ENCODE results near the gene AUTS2.

Gene AUTS2

DNA sequence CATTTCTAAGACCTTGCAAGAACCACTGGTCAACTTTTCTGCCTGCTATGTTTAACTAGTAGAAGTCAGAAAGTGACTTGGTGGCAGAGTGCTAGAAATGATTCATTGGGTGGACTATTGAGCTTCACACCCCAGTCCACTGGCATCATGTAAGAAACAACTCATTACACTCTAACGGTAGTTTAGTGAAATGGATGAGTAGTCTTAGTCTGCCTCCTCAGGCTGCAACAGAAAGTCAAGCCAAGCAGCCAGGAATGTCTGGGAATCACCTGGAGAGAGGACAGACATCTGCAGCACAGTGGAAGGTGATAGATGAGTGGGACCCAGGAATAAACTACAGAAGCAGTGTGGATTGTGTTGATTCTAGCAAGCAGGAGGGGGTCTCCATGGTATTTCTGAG lies 125.4 kb downstream of the AUTS2 start:
- DNase-seq (ENCODE audit: low spot score): no peak

DNA sequence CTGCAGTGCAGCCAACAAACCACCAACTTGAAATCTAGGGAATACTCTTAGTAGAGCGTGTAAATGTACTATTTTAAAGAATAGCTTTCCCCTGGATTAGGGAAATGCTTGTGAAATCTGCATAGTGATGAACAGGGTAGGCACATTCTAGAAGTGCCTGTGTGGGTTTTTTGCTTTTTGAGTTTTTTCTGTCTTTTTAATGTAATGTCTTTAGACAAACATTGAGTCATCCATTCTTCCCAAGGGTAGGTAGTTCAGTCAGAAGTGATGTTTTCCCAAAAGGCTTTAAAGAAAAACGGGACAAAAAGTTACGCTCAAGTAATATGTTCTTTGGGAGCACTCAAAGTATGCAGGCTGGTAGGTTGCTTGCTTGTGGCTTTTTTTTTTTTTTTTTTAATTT lies 130.0 kb downstream of the AUTS2 start:
- DNase-seq (ENCODE audit: low spot score): no peak

DNA sequence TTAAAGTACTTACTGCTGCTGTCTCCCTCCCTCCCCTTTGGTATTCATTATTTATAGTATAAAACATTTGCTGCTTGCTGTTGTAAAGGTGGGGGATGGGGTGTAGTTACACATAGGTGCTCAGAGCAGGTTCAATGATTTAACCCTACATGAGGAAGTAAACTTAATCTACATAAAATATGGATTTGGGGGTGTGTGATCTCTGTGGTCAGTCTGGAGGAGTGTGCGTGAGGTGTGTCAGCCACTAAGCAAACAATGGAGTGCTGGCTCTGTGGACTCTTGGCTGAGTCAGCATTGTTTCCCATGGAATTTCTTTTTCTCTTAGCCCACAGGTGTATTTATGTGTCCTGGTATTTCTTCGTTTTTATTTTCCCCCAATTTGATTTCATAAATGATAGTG lies 133.9 kb downstream of the AUTS2 start:
- no peak for DNase-seq (ENCODE audit: low spot score)

DNA sequence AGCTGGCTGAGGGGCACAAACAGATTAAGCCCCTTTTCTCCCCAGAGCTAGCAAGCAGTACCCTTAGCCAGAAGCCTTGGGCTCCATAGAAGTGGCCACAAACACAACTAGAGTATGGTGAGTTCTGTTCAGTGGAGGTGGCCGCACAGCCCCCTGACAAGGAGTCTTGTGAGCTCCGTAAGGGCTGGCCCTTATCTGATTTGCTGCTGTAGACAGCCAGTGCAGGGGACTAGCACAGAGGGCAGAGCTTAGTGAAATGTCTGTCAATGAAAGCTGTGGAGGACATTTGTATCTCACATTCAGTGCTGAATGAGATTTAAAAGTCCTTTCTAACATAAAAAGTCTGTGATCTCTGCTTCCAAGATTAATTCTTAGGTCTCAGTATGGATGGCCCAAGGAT lies 137.3 kb downstream of the AUTS2 start:
- DNase-seq (ENCODE audit: low spot score): no peak

DNA sequence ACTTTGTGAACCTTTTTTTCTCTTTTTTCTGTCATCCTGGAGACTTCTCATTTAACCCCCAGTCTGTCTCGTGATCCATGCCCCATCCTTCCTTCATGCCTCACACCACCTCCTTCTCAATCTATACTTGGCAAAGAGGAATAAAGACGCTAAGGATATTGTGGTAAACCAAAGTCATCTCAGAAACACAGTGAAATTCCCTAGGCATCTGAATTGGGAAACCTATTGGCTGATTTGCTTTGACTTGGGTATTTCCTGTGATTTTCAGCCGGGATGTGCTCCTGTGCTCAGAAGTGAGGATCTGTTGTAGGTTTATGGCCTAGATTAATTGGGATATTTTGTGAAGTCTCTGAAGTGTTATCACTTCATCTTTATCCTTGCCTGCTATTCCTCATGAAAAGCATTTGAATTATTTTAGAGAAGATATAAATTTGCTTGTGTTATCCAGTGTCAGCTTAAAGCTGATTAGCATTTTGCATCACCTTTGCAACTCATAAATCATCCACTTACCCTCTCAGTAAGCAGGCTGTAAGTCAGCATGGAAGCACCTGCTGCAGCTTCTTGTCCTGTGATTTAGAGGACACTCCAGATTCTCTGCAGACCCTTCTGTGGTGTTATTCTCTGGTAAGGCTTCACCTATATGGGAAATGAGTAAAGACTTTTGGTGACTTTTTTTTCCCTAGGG lies 138.0 kb downstream of the AUTS2 start:
- DNase-seq (ENCODE audit: low spot score): no peak

DNA sequence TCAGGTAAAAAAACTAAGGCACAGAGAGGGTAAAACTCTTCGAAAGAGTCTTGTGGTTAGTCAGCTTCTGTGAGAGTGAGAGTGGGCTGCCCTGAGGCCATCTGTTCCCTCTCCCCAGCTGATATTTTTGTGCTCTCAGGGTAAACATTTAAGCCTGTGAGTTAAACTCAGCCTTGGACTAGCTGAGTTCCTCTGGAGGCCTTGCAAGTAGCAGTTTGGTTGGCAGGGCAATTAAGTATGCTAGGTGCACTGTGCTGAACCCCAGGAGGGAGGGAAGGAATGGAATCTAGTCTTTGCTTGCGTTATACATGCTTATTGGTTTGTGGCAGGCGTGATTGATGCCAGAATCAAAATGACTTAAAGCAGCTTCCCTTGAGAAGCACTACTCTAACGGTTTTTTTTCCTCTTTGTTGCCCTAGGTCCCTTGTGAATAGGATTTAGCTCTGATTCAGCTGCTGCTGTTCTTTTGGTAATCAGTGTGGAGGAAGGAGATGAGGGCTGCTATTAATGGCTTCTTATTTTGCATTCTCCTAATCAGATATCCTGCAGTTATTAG lies 140.2 kb downstream of the AUTS2 start:
- DNase-seq (ENCODE audit: low spot score): peak; percentile 7

DNA sequence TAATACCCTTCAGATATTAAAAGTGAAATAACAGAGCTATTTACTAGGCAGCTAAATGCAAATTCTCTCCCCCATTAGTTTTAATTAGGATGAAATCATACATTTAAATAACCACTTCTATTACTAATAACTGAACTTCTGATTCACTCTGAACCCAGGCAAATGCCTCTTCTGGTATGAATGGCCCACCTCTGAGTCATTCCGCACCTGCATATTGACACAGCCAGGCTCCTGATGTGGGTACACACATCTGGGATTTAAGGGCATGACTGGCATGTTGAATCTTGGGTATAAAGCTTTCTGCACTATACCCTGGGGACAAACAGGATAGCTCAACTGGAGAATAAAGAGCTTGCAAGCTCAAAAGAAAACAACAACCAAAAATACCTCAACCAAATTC lies 140.9 kb downstream of the AUTS2 start:
- peak; percentile 21 for DNase-seq (ENCODE audit: low spot score)

DNA sequence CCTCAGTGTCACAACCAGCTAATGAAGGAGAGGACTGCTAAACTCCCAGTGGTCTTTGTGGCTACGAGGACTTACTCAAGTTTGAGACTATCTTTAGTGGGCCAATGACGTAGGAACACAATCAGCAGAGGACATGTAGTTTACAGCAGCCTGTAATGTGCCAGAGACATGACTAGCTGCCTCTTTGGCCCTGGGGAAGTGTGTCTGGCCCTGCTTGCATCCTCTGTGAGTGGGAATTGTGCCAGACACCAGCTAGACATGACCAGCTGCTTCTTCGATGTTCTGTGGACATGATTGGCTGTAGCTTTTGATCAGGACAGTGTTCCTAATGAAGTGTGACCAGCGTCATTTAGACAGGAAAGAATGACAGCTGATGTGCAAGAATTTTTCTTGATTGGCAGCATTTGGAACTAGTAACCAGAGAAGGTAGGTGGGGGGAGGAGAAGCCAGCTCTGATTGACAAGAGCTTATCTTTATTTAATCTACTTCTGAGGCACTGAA lies 141.7 kb downstream of the AUTS2 start:
- peak; percentile 10 for DNase-seq (ENCODE audit: low spot score)

DNA sequence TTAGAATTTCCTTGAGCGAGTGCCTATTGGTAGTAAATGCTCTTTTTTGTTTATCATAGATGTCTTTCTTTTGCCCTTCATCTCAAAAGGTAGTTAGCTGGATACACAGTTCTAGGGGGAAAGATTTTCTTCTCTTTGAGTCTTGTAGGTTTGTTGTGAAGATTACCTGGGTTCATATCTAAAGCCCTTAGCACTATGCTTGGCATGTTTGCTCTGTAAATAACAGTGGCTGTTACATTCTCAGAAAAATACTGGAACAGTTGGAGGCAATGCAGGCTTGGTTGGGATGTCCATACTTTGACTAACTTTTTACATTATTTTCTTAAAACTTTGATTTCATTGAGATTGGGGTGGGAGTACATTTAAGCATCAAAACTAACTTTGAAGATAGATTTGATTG lies 144.0 kb downstream of the AUTS2 start:
- DNase-seq (ENCODE audit: low spot score): no peak

DNA sequence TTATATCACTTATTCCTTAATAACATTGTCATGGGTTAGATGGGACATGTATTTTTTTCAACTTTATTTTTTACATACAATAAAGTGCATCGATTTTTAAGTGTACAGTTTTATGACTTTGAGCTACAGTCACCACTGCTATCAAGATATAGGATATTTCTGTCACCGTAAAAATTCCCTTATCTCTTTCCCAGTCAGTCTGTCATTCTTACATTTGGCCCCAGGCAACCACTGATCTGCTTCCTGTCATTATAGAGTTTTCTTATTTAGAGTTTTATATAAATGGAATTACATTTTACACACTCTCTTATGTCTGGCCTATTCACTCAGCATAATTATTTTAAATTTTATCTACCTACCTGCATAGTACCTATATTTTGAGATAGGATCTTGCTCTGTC lies 145.2 kb downstream of the AUTS2 start:
- DNase-seq (ENCODE audit: low spot score): no peak

DNA sequence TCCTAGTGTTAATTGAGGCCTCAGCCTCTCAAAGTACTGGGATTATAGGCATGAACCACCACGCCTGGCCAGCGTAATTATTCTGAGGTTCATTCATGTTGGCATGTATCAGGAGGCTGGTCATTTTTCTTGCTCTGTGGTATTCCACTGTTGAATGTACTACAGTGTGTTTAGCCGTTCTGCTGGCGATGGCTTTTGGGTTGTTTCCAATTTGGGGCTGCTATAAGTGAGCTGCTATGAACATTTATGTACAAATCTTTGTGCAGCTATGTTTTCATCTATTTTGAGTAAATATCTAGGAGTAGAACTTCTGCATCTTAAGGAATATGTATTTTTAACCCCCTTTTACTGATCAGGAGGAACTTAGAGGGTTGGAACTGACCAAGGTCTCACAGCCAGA lies 145.8 kb downstream of the AUTS2 start:
- DNase-seq (ENCODE audit: low spot score): no peak

DNA sequence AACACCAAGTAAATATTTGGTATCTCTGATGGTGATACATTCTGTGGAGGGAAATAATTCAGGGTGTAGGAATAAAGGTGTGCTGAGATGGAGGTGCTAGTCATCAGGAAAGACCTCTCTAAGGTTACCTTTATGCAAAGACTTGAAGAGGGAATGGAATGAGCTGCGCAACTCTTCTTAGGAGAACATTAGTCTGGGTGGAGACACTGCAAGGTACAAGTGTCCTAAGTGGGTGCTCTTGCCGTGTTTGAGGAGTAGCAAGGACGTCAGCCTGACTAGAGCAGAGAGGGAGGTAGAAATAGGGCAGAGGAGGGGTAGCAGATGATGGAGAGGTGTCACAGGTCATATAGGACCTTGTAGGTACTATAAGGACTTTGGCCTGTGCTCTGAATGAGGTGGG lies 148.1 kb downstream of the AUTS2 start:
- DNase-seq (ENCODE audit: low spot score): no peak

DNA sequence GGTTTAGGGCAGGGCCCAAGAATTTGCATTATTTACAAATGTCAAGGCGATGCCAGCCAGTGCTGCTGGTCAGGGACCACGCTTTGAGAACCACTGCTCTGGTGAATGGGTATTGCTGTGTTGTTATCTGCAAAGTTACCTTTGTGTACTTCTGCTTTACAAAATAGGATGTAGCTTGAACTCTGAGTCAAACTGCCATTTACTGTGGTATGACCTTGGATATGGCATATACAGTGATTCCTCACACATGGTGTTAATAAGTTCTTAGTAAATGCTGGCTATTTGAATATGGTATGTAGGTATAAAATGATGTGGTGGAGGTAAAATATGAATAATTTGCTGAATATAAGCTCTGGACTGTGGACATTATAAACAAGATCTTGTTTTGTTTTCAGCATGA lies 148.9 kb downstream of the AUTS2 start:
- DNase-seq (ENCODE audit: low spot score): no peak

DNA sequence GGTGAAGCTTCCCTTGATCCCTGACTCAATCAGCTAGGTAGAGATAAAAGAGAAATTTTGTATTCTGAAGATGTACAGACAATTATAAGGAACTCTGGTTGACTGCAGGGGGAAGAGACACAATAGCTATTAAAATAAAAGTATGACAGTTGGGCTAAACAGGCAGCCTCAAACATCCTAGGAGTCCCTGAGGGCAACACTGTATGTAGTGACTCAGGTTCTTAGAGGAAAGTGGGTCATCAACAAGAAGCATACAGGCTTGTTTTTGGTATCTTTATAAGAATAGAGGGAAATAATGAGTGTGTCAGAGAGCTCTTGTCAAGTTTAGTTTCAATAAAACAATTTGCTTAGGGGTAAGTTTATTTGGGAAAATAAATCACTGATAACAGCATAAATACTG lies 150.3 kb downstream of the AUTS2 start:
- no peak for DNase-seq (ENCODE audit: low spot score)

DNA sequence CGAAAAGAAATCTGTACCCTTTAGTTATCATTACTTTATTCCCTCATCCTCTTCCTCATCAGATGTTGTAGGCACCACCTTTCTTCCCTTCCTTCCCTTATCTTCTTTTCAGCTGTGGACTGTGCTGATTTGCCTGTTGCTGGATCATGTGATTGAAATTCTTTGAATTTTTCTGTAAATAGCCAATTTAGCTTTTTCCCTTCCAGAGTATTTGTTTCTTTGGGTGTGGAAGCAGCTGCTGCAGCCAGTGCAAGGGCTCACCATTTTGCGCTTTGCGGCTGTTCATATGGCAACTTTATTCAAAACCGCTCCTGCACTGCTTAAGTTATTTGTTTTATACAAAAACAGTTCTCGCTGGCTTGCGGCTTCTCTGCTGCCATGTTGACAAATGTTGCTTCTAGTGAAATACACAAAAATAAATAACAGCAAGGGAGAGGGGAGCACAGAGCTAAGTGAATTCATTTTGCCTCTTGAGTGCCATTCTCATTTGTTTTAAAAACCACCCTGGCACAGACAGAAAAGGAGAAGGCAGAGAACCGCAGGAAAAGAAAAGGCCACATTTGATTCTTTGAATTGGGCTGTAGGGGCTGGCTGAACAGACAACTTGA lies 151.2 kb downstream of the AUTS2 start:
- DNase-seq (ENCODE audit: low spot score): no peak

DNA sequence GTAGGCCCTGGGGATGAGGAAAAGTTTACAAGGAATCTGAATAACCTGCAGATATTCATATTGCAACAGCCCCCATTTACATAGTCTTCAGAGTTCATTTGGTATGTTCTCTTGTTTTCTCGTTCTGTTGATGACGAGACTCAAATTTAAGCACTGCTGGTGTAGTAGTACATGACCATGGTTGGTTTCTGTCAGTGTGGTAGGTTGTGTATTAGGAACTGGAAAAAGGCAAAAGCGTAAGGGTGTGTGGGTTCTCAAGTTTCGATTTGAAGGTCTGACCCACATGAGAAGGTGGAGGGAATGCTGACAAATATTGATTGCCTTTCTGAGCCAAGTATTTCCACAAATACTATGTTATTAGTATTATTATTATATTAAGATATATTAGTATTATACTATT lies 151.7 kb downstream of the AUTS2 start:
- no peak for DNase-seq (ENCODE audit: low spot score)

DNA sequence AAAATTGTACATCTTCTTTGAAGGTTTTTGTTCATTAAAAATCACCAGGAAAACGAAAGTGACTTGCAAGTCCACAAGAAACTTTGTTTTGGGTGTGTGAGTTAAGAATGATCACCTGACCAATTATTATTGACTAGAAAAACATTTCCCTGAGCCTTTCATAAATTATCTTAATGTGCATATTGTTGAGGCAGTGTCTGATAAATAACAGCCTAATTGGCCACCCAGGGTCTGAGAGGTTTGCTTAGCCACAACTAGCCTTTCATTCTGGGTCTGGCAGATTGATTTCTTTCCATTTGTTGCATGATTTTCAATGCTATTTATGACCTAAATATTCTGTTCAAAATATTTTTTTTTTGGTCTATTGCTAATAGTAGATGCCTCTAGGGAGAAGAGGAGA lies 152.8 kb downstream of the AUTS2 start:
- no peak for DNase-seq (ENCODE audit: low spot score)

DNA sequence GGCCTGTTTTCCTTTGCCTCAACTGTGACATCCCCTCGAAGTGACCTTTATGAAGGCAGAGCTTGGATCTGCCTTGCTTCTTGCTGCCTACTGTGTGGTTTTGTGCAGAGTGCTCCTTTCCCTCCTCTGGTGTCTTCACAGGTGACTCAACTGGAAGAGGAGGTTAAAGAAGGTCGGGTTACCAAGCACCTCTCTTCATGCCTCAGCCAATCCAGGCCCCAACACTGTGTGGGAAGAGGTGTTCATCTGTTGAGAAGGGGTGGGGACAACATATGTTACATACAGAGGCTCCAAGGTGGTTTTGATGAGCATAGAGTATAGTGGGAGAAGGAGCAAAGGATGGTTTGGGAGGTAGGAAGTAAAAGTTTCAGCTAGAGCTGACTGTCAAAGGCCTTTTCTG lies 155.7 kb downstream of the AUTS2 start:
- DNase-seq (ENCODE audit: low spot score): no peak

DNA sequence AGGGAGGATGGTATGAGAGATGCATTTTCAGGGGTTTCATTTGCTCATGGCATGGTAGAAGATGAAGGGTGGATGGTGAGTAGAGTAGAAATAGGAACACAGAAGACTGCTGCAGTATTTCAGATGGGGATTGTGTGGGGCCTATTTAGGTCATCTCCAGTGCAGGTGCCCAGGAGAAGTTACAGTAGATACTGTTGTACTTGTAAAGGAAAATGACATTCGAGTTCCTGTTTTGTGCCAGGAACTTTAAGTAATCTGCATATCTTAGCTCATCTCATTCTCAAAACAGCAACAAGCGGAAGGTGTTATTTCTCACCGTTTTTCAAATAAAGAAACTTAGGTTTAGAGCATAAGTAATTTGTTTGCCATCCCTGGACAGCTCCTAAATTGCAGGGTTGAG lies 156.2 kb downstream of the AUTS2 start:
- peak; percentile 14 for DNase-seq (ENCODE audit: low spot score)

DNA sequence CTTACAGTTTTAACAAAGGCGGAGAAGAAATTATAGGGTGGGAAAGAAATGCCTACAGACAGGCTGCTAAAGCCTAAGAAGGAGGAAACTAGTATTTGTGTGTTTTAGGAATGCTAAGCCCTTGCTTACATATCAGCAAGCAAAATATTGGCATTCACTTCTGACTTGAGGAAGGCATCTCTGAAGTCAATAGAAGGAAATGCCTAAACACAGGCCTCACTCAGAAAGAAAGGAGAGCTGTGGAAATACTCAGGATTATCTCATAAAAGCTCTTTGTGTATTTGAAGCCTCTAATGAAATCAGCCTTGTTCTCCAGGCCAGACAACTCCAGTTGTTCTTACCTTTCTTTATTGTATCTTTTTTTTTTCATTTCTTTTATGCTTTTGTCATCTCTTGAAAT lies 158.0 kb downstream of the AUTS2 start:
- DNase-seq (ENCODE audit: low spot score): no peak

DNA sequence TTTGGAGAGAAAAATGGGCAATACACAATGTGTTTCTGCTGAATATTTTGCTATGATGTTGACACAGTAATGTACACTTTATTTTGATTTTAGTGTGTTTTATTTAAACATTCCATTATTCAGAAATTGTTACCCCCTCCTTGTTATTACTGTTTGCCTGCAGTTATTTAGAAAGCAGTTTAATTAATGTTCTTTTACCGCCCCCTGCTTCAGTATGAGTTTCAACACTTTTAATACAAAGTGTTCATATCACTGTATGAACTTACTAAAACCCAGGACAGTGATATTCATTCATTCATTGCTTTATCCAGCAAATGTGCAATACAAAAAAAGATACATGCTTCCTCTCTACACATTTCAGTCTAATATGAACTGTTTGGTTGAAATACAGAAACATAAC lies 159.3 kb downstream of the AUTS2 start:
- DNase-seq (ENCODE audit: low spot score): no peak

DNA sequence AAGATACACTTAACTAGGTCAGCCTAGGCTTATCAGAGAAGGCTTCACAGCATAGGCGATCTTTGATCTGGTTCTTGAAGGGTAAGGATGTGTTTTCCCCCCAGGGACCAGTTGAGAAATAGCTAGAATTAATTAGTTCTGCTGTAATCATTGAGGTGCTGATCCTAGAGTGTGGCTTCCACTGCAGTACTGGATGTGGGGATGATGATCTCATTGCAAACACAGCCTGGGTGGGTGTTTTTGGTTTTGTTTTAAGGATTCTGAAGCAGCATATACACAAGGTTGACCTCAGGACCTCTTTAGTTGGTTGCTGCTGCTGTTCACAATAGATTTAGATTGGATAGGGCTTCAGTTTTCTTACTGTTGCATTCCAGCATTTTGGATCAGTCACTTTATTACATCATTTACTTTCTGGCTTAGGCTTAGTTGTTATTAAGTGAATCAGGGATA lies 159.7 kb downstream of the AUTS2 start:
- no peak for DNase-seq (ENCODE audit: low spot score)

DNA sequence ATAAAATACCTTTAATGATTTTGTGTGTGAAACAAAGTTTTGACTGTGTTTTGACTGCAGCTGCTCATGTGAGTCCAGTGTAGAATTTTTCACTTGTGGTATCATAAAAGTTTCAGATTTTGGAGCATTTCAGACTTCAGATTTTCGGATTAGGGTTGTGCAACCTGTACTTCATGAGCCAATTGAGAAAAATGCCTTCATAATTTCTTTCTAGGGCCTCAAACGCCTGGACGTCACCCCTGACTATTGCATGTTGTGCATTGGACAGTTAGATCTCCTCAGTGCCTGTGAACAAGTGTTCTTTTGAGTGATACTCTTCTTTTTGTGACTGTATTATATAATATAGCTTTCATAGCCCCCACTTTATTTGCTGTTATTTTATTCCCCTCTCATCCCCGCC lies 161.1 kb downstream of the AUTS2 start:
- DNase-seq (ENCODE audit: low spot score): no peak

All from germinal center (tissue), 1 donor.